PC-9 (cell line): Measurements from ENCODE around the gene TTC28. TPM values are rescaled to one million over a fixed set of nuclear protein-coding genes. Genes with fewer than 3 reads are reported as not detected.
"Not testable (repeated sequence)": the region's sequence is repeated elsewhere in the genome, so short reads cannot be mapped to it uniquely, and the experiment has no call there.

ENCODE experiments used
- BruUV-seq: library from RNA; stranded (reverse); fragments of 400-500 nt; replicated peaks from 2 replicates; lab custom pipeline; 2021; lab: Mats Ljungman, UMichigan
- CTCF ChIA-PET: fragments of 300-600 bp; sonication (Branson Sonifier 250); formaldehyde crosslinking; loops from one replicate; lab custom pipeline; 2022; ENCODE audit warnings: antibody characterized with exemption; lab: Charles Lee
- POLR2A ChIA-PET: fragments of 300-600 bp; sonication (Branson Sonifier 250); formaldehyde crosslinking; loops from one replicate; lab custom pipeline; 2022; ENCODE audit warnings: antibody characterized with exemption; ENCODE audit not compliant: unreplicated experiment; lab: Charles Lee
- DNase-seq, 2 experiments: peaks; one replicate each; pipeline versions ENCODE4 v3.0.0 to v3.0.0-alpha.2; 2015 to 2022; ENCODE audit warnings: mixed read lengths in 1 of 2
- H2AFZ ChIP-seq: fragments of 200-600 bp; sonication (generic); 2 replicates; pipeline ENCODE4 v1.8.1; 2017; ENCODE audit warnings: antibody characterized with exemption
- H3F3A ChIP-seq: fragments of 200-600 bp; sonication (generic); 2 replicates; pipeline ENCODE4 v1.8.1; 2017; ENCODE audit warnings: antibody characterized with exemption, mild to moderate bottlenecking, low read depth; ENCODE audit not compliant: insufficient read depth
- H3K27ac ChIP-seq: fragments of 200-600 bp; sonication (generic); 2 replicates; pipeline ENCODE4 v1.6.1; 2016; ENCODE audit warnings: mixed run types
- H3K27me3 ChIP-seq: fragments of 200-600 bp; sonication (generic); 2 replicates; pipeline ENCODE4 v1.6.1; 2016; ENCODE audit warnings: low read depth, mixed run types; ENCODE audit not compliant: insufficient read depth
- H3K36me3 ChIP-seq: fragments of 200-600 bp; sonication (generic); 2 replicates; pipeline ENCODE4 v1.6.1; 2016; ENCODE audit warnings: low read depth, mixed run types
- H3K4me1 ChIP-seq: fragments of 200-600 bp; sonication (generic); replicated peaks from 2 replicates; pipeline ENCODE4 v1.6.1; 2016; ENCODE audit warnings: mixed run types; ENCODE audit not compliant: insufficient read depth
- H3K4me2 ChIP-seq: fragments of 200-600 bp; sonication (generic); 2 replicates; pipeline ENCODE4 v1.6.1; 2017; ENCODE audit warnings: mixed run types
- H3K4me3 ChIP-seq: fragments of 200-600 bp; sonication (generic); 2 replicates; pipeline ENCODE4 v1.6.1; 2016; ENCODE audit warnings: mixed run types
- H3K79me2 ChIP-seq: fragments of 200-600 bp; sonication (generic); 2 replicates; pipeline ENCODE4 v1.6.1; 2017; ENCODE audit warnings: low read depth, mixed run types
- H3K9me2 ChIP-seq: fragments of 200-600 bp; sonication (generic); 2 replicates; pipeline ENCODE4 v1.8.1; 2017; ENCODE audit warnings: mild to moderate bottlenecking; ENCODE audit not compliant: insufficient read depth
- H3K9me3 ChIP-seq: fragments of 200-600 bp; sonication (generic); 2 replicates; pipeline ENCODE4 v1.8.1; 2016; ENCODE audit warnings: low read depth; ENCODE audit not compliant: insufficient read depth
- H4K20me1 ChIP-seq: fragments of 200-600 bp; sonication (generic); 2 replicates; pipeline ENCODE4 v1.8.1; 2017; ENCODE audit not compliant: insufficient read depth
- EZH2 ChIP-seq: fragments of 200-600 bp; sonication (generic); IDR thresholded peaks from 2 replicates; pipeline ENCODE4 v1.8.0; 2017; ENCODE audit warnings: antibody characterized with exemption, low read depth
- intact Hi-C: fragments of 100-400 bp; cut with micrococcal nuclease; formaldehyde crosslinking; loops from one replicate; pipeline ENCODE4 v1.10.0; 2022; ENCODE audit not compliant: unreplicated experiment
- total RNA-seq: library from RNA; stranded (reverse); gene quantifications from 2 replicates; pipeline ENCODE4 v1.2.3, GENCODE V29; 2021
- TF ChIP-seq, protein P1 (sequence below): fragments of 200-600 bp; sonication (generic); conservative IDR thresholded peaks from 2 replicates; pipeline ENCODE4 v1.6.1; 2017; ENCODE audit warnings: mixed run types, antibody characterized with exemption, mild to moderate bottlenecking, moderate library complexity

Gene TTC28
- total RNA-seq, 1 experiment from 2014 or later = 6.7 TPM

GRCh38 chr22:28466399-28466798, 213.2 kb downstream of the TTC28 start:
- BruUV-seq = no TSS peak
- H3F3A ChIP-seq = no peaks in the 10 kb centered on the region
- no peak overlapping the region for H3K4me3 ChIP-seq
- H3K79me2 ChIP-seq = no peaks in the 10 kb centered on the region
- ChIA-PET CTCF (no interaction called here), POLR2A (no interaction called here)
- H2AFZ ChIP-seq = no peak overlapping the region
- no peak overlapping the region for H3K4me2 ChIP-seq
- H3K36me3 ChIP-seq = no peaks in the 10 kb centered on the region
- DNase-seq = no peak
- H3K4me1 ChIP-seq = no peaks in the 10 kb centered on the region
- no peaks in the 10 kb centered on the region for H3K27me3 ChIP-seq
- no peak overlapping the region for H3K27ac ChIP-seq
- H4K20me1 ChIP-seq = no peaks in the 10 kb centered on the region
- H3K9me2 ChIP-seq = no peaks in the 10 kb centered on the region
- H3K9me3 ChIP-seq = no peaks in the 10 kb centered on the region
- intact Hi-C loops = no loop called here
- TF ChIP-seq, protein P1, sequence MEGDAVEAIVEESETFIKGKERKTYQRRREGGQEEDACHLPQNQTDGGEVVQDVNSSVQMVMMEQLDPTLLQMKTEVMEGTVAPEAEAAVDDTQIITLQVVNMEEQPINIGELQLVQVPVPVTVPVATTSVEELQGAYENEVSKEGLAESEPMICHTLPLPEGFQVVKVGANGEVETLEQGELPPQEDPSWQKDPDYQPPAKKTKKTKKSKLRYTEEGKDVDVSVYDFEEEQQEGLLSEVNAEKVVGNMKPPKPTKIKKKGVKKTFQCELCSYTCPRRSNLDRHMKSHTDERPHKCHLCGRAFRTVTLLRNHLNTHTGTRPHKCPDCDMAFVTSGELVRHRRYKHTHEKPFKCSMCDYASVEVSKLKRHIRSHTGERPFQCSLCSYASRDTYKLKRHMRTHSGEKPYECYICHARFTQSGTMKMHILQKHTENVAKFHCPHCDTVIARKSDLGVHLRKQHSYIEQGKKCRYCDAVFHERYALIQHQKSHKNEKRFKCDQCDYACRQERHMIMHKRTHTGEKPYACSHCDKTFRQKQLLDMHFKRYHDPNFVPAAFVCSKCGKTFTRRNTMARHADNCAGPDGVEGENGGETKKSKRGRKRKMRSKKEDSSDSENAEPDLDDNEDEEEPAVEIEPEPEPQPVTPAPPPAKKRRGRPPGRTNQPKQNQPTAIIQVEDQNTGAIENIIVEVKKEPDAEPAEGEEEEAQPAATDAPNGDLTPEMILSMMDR = no peak
- TF ChIP-seq EZH2 = no peak

DNA sequence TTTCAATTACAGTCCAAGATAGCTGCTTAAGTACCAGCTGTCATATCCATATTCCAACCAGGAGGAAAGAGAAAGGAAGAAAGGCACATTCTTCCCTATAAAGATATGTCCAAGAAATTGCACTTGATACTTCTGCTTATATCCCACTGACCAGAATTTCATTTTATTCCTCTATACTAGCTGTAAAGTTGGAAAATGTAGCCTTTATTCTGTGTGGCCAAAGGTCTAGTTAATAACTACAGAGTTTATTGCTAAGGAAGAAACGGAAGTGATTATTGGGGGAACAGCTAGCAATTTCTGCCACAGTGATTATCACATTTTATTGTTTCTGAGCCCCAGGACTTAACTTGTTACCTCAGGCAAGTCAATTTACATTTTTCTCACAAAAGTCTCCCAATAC, 213.8 kb downstream of the TTC28 start:
- Histone ChIP-seq H4K20me1 (no peaks in the 10 kb centered on the region), H2AFZ (no peak overlapping the region), H3F3A (no peaks in the 10 kb centered on the region), H3K9me3 (no peaks in the 10 kb centered on the region), H3K79me2 (no peaks in the 10 kb centered on the region), H3K9me2 (no peaks in the 10 kb centered on the region), H3K36me3 (no peaks in the 10 kb centered on the region), H3K27ac (no peak overlapping the region), H3K4me1 (no peaks in the 10 kb centered on the region), H3K4me2 (no peak overlapping the region), H3K27me3 (no peaks in the 10 kb centered on the region), H3K4me3 (no peak overlapping the region)
- no peak for TF ChIP-seq EZH2
- TF ChIP-seq, protein P1 = no peak
- ChIA-PET CTCF (no interaction called here), POLR2A (no interaction called here)
- no peak for DNase-seq
- BruUV-seq = no TSS peak
- intact Hi-C loops = no loop called here

- Histone ChIP-seq H3K27me3 (no peaks in the 10 kb centered on the region), H4K20me1 (no peaks in the 10 kb centered on the region), H3K79me2 (no peaks in the 10 kb centered on the region), H3K36me3 (no peaks in the 10 kb centered on the region), H3K4me1 (no peaks in the 10 kb centered on the region), H3K27ac (no peak overlapping the region), H2AFZ (no peak overlapping the region), H3K9me2 (no peaks in the 10 kb centered on the region), H3F3A (no peaks in the 10 kb centered on the region), H3K4me3 (no peak overlapping the region), H3K9me3 (no peaks in the 10 kb centered on the region), H3K4me2 (no peak overlapping the region)
- intact Hi-C loops = no loop called here
- CTCF ChIA-PET = no interaction called here
- TF ChIP-seq, protein P1 = no peak
- no peak for TF ChIP-seq EZH2
- no peak for DNase-seq
- no TSS peak for BruUV-seq
- POLR2A ChIA-PET = no interaction called here
These were observed 215.5 kb downstream of the TTC28 start for GRCh38 chr22:28464127-28464526.

DNA sequence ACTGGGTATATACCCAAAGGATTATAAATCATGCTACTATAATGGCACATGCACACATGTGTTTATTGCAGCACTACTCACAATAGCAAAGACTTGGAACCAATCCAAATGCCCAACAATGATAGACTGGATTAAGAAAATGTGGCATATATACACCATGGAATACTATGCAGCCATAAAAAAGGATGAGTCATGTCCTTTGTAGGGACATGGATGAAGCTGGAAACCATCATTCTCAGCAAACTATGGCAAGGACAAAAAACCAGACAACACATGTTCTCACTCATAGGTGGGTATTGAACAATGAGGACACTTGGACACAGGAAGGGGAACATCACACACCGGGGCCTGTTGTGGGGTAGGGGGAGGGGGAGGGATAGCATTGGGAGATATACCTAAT, 216.2 kb downstream of the TTC28 start:
- H3F3A ChIP-seq, H3K4me3 ChIP-seq, H2AFZ ChIP-seq, H4K20me1 ChIP-seq, H3K27ac ChIP-seq, H3K4me1 ChIP-seq, H3K9me2 ChIP-seq, H3K79me2 ChIP-seq, DNase-seq, POLR2A ChIA-PET, H3K36me3 ChIP-seq, H3K4me2 ChIP-seq, BruUV-seq, intact Hi-C loops, H3K27me3 ChIP-seq, H3K9me3 ChIP-seq, CTCF ChIA-PET: not testable (repeated sequence)
